SU-DHL-6 (cell line): ENCODE data around the gene ATP5PD.
A peak's percentile ranks its signal among the peaks of the same experiment; 100 is the strongest.

ENCODE experiments used
- H2AFZ ChIP-seq: fragments of 200-600 bp; sonication (generic); 2 replicates; pipeline ENCODE4 v1.6.1; 2014; ENCODE audit warnings: low read depth, mild to moderate bottlenecking, moderate library complexity, mixed read lengths, antibody characterized with exemption, low read length; ENCODE audit not compliant: severe bottlenecking
- H3F3A ChIP-seq: fragments of 200-600 bp; shearing (Covaris generic); 2 replicates; pipeline ENCODE4 v1.6.0; 2016; ENCODE audit warnings: antibody characterized with exemption, mild to moderate bottlenecking; ENCODE audit not compliant: insufficient read depth
- H3K27ac ChIP-seq: fragments of 200-600 bp; sonication (generic); 2 replicates; pipeline ENCODE4 v1.5.1; 2016; ENCODE audit warnings: low read depth, mild to moderate bottlenecking, low read length, moderate library complexity, mixed read lengths
- H3K27me3 ChIP-seq: fragments of 200-600 bp; sonication (generic), shearing (Covaris generic); 2 replicates; pipeline ENCODE4 v1.6.0; 2014; ENCODE audit warnings: mild to moderate bottlenecking, low read length
- H3K36me3 ChIP-seq: fragments of 200-600 bp; sonication (generic); 2 replicates; pipeline ENCODE4 v1.6.1; 2014; ENCODE audit warnings: mild to moderate bottlenecking, low read length, mixed read lengths
- H3K4me2 ChIP-seq: fragments of 300-600, 200-600 bp; shearing (Covaris generic), sonication (generic); 2 replicates; pipeline ENCODE4 v1.6.0; 2014; ENCODE audit warnings: low read length, low read depth, mild to moderate bottlenecking; ENCODE audit not compliant: poor library complexity, severe bottlenecking
- H3K4me3 ChIP-seq: fragments of 200-600 bp; sonication (generic); 2 replicates; pipeline ENCODE4 v1.5.1; 2014; ENCODE audit warnings: antibody characterized with exemption, low read length, mild to moderate bottlenecking, mixed read lengths; ENCODE audit not compliant: insufficient read depth, poor library complexity, severe bottlenecking
- H3K79me2 ChIP-seq: fragments of 200-600 bp; sonication (generic); 2 replicates; pipeline ENCODE4 v1.6.1; 2014; ENCODE audit warnings: mild to moderate bottlenecking, low read length, moderate library complexity; ENCODE audit not compliant: insufficient read depth
- H3K9ac ChIP-seq: fragments of 200-600 bp; sonication (generic); 2 replicates; pipeline ENCODE4 v1.7.0; 2014; ENCODE audit warnings: mild to moderate bottlenecking, low read length
- H3K9me2 ChIP-seq: fragments of 200-600 bp; sonication (generic); replicated peaks from 2 replicates; pipeline ENCODE4 v1.6.1; 2014; ENCODE audit warnings: low read length; ENCODE audit not compliant: insufficient read depth
- H3K9me3 ChIP-seq: fragments of 200-600 bp; sonication (generic); 2 replicates; pipeline ENCODE4 v1.6.1; 2014; ENCODE audit warnings: low read length, mixed read lengths; ENCODE audit not compliant: insufficient read depth
- H4K20me1 ChIP-seq: fragments of 200-600 bp; sonication (generic); 2 replicates; pipeline ENCODE4 v1.6.1; 2014; ENCODE audit warnings: low read depth, mild to moderate bottlenecking, antibody characterized with exemption, low read length, moderate library complexity, mixed read lengths
- CTCF ChIP-seq: fragments of 200-600 bp; sonication (generic); IDR thresholded peaks from one replicate; pipeline ENCODE4 v1.5.1; 2017; ENCODE audit warnings: antibody characterized with exemption, mild to moderate bottlenecking, low read length, moderate library complexity; ENCODE audit not compliant: insufficient read depth, poor library complexity, severe bottlenecking
- EZH2phosphoT487 ChIP-seq: fragments of 200-600 bp; sonication (generic), shearing (Covaris generic); conservative IDR thresholded peaks from 2 replicates; pipeline ENCODE4 v1.6.1; 2018; ENCODE audit warnings: mild to moderate bottlenecking, antibody characterized with exemption, low read length, moderate library complexity, mixed read lengths

ATP5PD gene

GRCh38 chr17:75046407-75047289, at the start of gene ATP5PD, which contains the start of gene KCTD2:
Gene ATP5PD (minus strand): TSS chr17:75046969. CDS start chr17:75042650, 4,319 bp downstream.
Gene KCTD2 (plus strand): TSS chr17:75047225. CDS start chr17:75047251, 26 bp downstream.
- Histone ChIP-seq H3K4me2 (peak within 1 kb of the TSS; percentile 87), H4K20me1 (no peaks in the 10 kb centered on the region), H3K36me3 (0 out of 2 replicates have a peak, but pooled peaks cover under 1% of the 10 kb centered on the region), H3K9me3 (no peaks in the 10 kb centered on the region), H3K9me2 (no peaks in the 10 kb centered on the region), H3K4me3 (peak within 1 kb of the TSS; percentile 96), H3F3A (0 out of 2 replicates have a peak, but pooled peaks cover 4% of the 10 kb centered on the region), H3K27ac (peak within 1 kb of the TSS; percentile 46; the same call in 1 of the 2 replicates), H2AFZ (peak within 1 kb of the TSS; percentile 73), H3K79me2 (peaks cover 9% of the 10 kb centered on the region), H3K9ac (peak within 1 kb of the TSS; percentile 96), H3K27me3 (no peaks in the 10 kb centered on the region)
- TF ChIP-seq CTCF (no peak), EZH2phosphoT487 (no peak)

DNA sequence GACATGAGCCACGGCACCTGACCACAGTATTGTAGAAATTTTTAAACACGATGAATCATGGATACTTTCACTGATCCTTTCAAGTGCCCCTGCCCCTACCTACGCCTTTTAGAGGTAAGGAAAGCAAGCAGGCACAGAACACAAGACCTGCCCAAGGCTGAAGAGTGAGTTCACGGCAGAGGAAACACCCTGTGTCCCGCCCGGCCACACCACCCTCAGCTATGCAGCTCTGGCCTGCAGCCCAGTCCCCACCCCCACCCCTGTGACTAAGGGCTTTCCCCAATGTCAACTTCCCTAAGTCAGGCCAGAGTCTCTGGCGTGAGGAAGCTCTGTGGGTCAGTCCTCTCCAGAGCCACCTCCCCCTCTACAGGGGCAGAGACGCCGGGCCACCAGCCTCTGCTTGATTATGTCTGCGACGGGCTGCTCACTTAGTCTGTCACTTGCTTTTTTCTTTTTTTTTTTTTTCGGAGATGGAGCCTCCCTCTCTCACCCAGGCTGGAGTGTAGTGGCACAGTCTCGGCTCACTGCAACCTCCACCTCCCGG, 49.4 kb upstream of the ATP5PD start:
- Histone ChIP-seq H2AFZ (no peak overlapping the region), H3K27ac (no peak overlapping the region), H4K20me1 (no peaks in the 10 kb centered on the region), H3K9me2 (no peaks in the 10 kb centered on the region), H3F3A (no peaks in the 10 kb centered on the region), H3K4me2 (no peak overlapping the region), H3K9ac (no peak overlapping the region), H3K36me3 (no peaks in the 10 kb centered on the region), H3K27me3 (no peaks in the 10 kb centered on the region), H3K9me3 (no peaks in the 10 kb centered on the region), H3K79me2 (no peaks in the 10 kb centered on the region), H3K4me3 (no peak overlapping the region)
- TF ChIP-seq EZH2phosphoT487 (no peak), CTCF (no peak)

DNA sequence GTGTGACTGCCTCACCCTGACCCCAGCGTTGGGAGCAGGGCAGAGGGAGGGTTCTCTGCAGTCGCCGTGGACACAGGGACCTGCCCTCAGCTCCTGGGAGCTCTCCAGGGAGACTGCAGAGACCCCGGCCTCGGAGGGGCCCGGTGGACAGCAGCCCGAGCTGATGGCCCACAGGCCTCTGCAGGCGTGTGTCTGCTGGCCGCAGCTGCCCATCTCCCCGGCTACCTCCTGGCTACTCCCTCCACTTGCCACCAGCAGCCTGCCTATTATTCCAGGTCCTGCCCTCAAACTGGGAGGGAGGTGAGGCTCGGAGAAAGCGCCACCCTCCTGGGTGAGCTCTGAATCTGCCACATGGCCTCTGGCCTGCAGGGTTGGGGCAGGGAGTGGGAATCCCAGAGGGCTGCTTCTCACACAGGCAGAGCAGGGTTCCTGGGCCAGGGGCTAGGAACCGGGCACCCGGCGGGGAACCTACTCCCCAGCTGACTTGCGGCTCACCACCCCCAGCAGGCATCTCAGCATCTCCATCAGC, 48.2 kb upstream of the ATP5PD start:
- Histone ChIP-seq H3K27ac (no peak overlapping the region), H3K9me2 (no peaks in the 10 kb centered on the region), H2AFZ (no peak overlapping the region), H3F3A (no peaks in the 10 kb centered on the region), H3K9ac (no peak overlapping the region), H4K20me1 (no peaks in the 10 kb centered on the region), H3K36me3 (no peaks in the 10 kb centered on the region), H3K4me3 (no peak overlapping the region), H3K4me2 (no peak overlapping the region), H3K79me2 (no peaks in the 10 kb centered on the region), H3K27me3 (no peaks in the 10 kb centered on the region), H3K9me3 (no peaks in the 10 kb centered on the region)
- TF ChIP-seq CTCF (no peak), EZH2phosphoT487 (no peak)
